Measurements from ENCODE around the gene SORBS1.

Gene SORBS1

GRCh38 chr10:95457319-95457886 is 103.8 kb downstream of the SORBS1 start:
- DNase-seq: no peak

DNA sequence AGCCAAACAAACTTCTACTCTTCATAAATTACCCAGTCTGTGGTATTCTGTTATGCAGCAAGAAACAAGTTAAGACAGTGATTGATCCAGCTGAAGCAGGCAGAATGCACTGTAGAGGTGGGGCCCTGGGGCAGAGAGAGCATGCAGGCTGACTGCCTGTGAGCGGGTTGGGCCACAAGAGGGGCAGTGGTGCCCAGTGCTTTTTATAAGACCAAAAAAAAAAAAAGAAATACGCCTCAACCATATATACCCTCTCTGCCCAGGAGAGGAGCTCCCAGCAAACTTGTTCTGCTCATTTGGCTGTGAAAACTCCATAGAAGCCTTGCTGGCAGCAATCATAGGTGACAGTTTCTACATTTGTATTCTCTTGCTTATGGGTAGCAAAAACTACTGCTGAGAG is 104.7 kb downstream of the SORBS1 start:
- DNase-seq: no peak

GRCh38 chr10:95454940-95455339 is 106.2 kb downstream of the SORBS1 start:
- no peak for DNase-seq

GRCh38 chr10:95454356-95454755 is 106.8 kb downstream of the SORBS1 start:
- DNase-seq: no peak

GRCh38 chr10:95451568-95452524 is 109.3 kb downstream of the SORBS1 start:
- no peak for DNase-seq

DNA sequence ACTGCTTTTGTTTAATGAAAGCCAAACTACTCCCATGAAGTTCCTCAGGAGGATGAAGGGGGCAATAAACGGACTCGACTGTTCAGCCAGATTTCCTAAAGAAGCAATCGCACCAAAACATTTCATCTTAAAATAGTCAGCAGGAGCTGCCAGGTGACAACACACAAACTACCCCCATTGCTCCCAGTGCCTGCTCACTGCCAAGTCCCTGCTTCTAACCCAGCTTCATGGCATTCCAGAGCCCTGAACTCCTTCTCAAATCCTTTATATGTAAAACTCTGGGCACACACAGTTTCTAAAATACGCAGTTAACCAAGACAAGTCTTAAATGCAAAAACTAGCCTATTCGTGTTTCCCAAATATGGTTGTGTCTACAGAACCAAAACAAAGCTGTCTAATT is 110.0 kb downstream of the SORBS1 start:
- no peak for DNase-seq

DNA sequence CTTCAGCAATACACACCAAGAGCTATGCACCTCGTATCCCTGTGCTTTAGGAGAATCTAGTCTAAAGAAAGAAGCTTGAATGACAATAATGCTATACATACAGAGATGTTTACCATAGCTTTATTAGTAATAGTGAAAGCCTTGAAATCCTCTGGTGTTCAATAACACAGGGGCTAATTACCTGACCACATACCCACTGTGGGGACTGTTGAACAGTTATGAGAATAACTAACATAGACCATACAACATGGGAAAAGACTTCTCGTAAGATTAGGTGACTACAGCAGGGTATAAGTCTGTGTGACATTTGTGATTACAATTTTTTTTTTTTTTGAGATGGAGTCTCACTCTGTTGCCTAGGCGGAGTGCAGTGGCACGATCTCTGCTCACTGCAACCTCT is 111.0 kb downstream of the SORBS1 start:
- DNase-seq: no peak

DNA sequence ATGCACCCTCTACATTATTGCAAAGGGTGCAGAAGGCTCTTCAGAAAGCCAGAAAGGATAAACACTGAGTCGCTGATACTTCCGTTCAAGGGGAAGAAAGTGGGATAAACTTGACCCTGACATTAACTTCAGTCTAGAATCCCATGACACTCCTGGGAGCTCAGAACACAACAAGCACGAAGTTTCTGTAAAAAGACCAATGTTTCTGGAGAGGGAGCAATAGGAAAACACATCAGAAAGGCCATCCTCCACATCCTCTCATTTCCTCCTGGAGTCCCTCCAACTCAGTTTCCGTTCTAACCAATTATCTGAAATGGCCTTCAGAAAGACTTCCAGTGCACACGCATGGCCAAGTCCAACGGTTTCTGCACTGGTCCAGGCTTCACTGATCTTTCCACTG is 113.5 kb downstream of the SORBS1 start:
- DNase-seq: peak; percentile 79

- peak; percentile 35 for DNase-seq
Measured at GRCh38 chr10:95445837-95446486, 115.2 kb downstream of the SORBS1 start.

GRCh38 chr10:95445223-95445836 is 115.8 kb downstream of the SORBS1 start:
- DNase-seq: peak; percentile 44

DNA sequence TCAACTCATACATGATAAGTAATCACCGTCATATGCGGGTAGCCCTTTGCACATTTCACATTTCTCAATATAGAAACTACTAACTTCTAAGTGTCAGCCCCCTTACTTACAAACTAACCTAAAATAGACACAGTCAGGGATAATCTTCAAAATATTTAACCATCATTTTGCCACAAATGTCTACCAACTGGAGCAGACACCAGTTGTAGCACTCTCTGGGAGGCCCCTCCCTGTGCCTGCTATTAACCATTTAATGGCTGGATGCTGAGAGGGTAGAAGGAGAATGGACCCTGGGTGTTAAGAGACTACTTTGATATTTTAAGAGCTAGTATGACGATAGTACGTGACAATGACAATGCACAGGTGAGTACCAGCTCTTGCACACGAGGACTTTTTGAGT is 116.4 kb downstream of the SORBS1 start:
- DNase-seq: no peak

DNA sequence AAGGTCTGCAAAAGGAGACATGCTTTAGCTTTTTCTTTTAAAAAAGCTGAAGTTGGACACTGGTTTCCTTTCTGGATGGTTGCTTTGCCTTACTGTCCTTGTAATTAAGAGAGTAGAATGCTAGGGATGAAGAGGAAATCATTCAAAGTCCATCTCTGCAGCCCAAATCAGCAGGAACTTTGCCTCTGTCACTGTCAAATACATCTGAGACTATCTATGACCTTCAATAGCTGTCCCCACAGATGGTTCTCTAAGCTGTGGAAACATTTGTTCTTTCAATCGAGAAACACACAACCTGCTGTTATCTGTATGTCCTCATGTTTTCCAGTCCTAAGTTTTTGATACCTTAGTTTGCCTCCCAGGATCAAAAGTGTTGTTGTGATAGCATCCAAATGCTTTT is 117.5 kb downstream of the SORBS1 start:
- DNase-seq: no peak

DNA sequence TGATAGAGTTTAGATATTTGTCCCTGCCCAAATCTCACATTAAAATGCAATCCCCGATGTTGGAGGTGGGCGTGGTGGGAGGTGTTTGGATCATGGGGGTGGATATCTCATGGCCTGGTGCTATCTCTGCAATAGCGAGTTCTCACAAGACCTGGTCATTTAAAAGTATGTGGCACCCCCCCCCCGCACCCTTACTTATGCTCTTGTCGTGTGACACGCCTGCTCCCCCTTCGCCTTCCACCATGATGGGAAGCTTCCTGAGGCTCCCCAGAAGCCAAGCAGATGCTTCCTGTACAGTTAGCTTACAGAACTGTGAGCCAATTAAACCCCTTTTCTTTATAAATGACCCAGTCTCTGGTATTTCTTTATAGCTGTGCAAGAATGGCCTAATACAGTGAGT is 118.8 kb downstream of the SORBS1 start:
- no peak for DNase-seq

- no peak for DNase-seq
Measured at GRCh38 chr10:95441547-95441923, 119.6 kb downstream of the SORBS1 start.

DNA sequence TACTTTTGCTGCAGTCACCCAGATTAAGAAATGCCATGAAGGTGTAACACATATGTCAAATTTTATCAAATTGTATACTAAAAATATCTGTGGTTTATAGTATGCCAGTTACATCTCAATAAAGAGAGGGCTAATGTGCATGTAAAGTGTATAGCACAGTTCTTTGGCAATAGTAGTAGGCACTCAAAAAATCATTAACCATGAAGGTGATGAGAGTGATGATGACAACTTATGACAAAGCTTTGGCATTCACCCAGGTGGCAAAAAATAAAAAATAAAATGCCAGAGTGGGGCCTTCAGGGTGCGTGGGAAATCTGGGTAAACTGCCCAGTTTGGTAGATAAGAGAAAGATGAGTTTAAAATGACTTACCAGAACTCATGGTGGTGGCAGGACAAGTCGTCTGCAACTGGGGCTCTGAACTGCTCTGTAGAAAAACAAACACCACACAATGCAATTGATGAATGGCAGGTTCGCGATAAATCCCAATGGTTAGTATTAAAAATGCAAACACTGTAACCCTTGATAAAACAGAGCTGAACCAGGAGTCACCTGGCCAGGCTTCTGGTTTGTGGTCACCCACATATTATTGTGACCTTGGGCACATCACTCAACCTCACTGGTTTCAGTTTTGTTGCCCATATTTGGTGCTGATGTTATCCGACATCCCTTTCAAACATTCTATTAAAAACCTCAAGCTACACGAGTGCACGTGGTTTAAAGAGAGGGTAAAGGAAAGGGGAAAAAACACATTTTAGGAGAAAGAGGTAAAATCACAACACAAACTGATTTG is 120.2 kb downstream of the SORBS1 start:
- no peak for DNase-seq

DNA sequence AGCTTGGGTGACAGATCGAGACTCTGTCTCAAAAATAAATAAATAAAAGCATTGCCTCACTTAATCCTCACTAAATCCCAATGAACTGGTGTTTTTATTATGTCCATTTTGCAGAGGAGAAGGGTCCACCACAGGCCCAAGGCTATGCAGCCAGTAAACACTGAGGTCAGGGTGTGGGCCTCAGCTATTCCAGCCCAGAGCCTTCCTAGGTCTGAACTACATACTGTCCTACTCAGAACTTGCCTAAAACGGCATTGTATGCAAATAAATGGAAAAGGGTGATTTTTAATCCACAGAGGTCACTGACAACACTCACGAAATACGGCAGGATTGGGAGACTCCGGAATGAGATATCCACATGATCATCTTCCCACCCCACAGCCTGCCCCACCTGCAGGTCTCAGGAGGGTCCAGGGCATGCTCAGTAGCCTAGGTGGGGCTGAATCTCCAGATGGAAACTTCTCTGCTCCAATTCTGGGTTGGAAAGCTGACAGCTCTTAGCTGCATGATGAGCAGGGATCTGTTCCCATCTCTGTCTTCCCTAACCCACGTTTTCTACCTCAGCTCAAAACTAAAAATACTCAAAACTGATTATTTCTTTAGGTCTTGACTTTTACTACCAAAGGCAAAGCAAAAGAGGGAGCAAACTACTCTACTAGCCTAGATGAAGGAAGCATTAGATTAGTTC is 121.0 kb downstream of the SORBS1 start:
- no peak for DNase-seq

DNA sequence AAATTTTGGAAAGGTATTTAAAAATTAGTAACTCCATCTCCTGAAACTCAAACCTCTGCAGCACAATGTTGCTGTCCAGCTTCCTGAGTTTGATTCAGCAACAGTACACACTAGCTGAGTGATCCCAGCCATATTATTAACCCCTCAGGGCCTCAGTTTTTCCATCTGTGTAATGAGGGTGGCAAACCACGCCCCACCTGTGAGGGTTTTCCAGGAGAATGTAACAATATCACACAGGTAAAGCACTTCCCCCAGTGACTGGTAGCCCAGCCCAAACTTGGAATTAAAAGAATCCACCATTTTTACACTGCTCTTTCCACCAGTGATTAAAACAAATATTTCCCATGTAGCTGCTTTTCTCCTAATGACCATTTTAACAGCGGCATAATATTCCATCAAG is 122.4 kb downstream of the SORBS1 start:
- DNase-seq: no peak

DNA sequence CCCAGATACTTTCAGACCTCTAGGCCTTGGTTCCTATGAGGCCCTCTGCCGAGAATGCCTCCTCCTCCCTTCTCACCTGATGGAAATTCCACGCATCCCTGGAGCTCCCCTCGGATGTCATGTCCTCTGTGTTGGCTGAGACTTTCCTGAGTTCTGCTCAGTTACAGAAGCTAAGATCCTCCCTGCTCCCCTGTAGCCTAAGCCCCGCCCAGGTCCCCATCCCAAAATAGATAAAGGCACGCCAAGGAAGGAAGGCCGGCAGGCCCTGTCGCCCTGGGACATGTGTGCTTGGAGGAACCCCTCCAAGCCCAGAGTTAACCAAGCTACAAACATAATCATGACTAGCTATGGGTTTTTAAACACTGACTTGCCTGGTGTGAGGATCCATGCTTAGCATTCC is 123.5 kb downstream of the SORBS1 start:
- no peak for DNase-seq

GRCh38 chr10:95435548-95436279 is 125.5 kb downstream of the SORBS1 start:
- no peak for DNase-seq

- DNase-seq: no peak
Measured at GRCh38 chr10:95434583-95434982, 126.6 kb downstream of the SORBS1 start.

- no peak for DNase-seq
Measured at GRCh38 chr10:95431900-95432342, 129.2 kb downstream of the SORBS1 start.

Data from right hindlimb (tissue), 1 donor.